ENCODE measurements around the gene ANKH.

ANKH gene

DNA sequence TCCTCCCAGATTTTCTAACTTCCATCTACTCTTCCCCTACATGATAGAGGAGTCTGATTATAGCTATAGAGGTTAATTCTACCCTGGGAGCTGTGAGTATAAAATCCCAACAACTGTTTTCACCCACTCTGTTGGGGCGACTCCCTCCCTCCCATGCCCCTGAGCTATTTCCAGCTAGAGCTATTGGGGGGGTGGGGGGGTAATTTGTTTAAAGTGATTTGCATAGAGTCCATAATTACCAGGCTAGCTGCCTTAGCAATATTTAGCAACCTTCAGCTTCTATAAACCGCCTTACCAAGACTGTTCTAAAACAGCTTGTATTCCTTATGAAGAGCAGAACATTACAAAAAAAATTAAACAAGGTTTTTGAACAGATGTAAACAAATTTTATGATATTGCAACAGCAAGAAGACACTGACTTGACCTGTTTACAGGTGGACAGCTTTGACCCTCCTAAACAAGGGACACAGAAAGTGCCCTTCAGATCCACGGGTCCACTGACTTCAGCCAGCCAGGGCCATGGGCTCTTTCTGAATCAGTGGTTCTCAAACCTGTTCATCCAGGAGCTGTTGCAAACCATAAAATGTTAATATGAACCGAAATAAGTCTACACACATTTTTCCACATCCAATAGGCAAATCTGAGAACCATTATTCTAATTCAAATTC is 108.9 kb downstream of the ANKH start:
- no peak for DNase-seq (ENCODE audit: extremely low read depth, low read depth)
- no peak overlapping the region for H3K4me3 ChIP-seq (replicated peaks; ENCODE audit: low read depth, low read length)
- TF ChIP-seq, protein P1, sequence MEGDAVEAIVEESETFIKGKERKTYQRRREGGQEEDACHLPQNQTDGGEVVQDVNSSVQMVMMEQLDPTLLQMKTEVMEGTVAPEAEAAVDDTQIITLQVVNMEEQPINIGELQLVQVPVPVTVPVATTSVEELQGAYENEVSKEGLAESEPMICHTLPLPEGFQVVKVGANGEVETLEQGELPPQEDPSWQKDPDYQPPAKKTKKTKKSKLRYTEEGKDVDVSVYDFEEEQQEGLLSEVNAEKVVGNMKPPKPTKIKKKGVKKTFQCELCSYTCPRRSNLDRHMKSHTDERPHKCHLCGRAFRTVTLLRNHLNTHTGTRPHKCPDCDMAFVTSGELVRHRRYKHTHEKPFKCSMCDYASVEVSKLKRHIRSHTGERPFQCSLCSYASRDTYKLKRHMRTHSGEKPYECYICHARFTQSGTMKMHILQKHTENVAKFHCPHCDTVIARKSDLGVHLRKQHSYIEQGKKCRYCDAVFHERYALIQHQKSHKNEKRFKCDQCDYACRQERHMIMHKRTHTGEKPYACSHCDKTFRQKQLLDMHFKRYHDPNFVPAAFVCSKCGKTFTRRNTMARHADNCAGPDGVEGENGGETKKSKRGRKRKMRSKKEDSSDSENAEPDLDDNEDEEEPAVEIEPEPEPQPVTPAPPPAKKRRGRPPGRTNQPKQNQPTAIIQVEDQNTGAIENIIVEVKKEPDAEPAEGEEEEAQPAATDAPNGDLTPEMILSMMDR (IDR thresholded peaks at IDR 0.05; ENCODE audit: low read depth, low read length, missing control alignments), result no peak

DNA sequence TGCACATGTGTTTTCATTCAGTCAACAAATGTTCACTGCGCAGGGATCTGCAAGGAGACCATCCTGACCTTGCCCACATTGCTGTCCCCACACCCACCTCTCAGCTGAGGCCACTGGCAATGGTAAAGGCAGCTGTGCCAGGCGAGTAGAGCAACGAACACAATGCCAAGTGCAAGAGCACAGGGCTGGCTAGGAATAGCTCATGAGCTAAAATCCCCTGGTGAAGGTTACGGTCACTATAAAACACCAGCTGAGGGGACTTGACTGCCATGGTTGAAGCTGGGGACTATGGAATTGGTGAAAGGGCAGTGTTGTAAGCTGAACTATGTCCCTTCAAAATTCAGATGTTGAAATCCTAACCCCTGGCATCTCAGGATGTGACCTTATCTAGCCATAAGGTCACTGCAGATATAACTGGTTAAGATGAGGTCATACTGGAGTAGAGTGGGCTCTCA is 111.0 kb downstream of the ANKH start:
- no peak for DNase-seq (ENCODE audit: extremely low read depth, low read depth)
- H3K4me3 ChIP-seq (replicated peaks; ENCODE audit: low read depth, low read length), result no peak overlapping the region
- TF ChIP-seq, protein P1 (IDR thresholded peaks at IDR 0.05; ENCODE audit: low read depth, low read length, missing control alignments), result no peak

DNA sequence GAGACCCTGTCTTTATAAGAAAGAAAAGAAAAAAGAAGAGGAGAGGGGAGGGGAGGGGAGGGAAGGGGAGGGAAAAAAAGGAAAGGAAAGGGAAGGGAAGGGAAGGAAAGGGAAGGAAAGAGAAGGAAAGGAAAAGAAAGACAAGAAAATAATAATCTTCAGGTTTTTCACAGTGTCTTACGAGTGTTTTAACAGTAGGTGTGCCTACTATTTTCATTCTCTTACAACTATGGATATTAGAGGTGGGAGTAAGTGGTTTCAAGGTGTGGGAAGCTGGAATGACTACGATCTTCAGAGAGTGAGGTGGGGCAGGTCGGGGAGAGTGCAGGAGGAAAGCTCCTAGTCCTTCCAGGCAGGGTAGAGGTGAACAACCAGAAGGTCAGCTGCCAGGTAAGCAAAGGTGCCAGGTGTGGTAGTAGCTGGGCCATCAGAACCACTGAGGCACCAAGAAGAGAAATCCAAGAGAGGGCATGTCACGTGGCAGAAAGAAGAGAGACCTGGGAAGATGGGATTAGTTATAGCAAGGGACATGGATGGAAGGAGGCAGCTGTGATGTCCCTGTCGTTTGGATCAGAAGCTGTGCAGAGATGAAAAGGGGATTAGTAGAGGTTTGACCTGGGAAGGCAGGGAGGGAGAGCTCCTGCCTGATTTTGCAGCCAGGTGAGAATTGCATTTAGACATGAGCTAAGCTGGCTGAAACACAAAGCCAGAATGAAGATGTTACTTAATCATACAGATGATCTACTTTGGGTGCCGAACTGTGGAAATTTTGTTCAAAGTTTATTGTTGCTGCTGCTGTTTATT is 111.6 kb downstream of the ANKH start:
- no peak overlapping the region for H3K4me3 ChIP-seq (replicated peaks; ENCODE audit: low read depth, low read length)
- TF ChIP-seq, protein P1 (IDR thresholded peaks at IDR 0.05; ENCODE audit: low read depth, low read length, missing control alignments), result no peak
- no peak for DNase-seq (ENCODE audit: extremely low read depth, low read depth)

DNA sequence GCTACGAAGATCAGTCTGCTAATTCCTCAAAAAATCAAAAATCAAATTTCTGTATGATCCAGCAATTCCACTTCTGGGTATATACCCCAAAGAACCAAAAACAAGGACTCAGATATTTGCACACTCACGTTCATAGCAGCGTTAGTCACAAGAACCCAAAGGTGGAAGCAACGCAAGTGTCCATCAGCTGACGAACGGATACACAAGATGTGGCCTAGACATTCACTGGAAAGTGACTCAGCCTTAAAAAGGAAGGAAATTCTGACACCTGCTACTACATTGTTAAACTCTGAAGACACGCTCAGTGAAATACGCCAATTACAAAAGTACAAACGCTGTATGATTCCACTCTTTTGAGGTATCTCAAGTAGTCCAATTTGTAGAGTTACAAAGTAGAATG is 113.7 kb downstream of the ANKH start:
- TF ChIP-seq, protein P1 (IDR thresholded peaks at IDR 0.05; ENCODE audit: low read depth, low read length, missing control alignments), result no peak
- no peak overlapping the region for H3K4me3 ChIP-seq (replicated peaks; ENCODE audit: low read depth, low read length)
- DNase-seq (ENCODE audit: extremely low read depth, low read depth), result no peak

DNA sequence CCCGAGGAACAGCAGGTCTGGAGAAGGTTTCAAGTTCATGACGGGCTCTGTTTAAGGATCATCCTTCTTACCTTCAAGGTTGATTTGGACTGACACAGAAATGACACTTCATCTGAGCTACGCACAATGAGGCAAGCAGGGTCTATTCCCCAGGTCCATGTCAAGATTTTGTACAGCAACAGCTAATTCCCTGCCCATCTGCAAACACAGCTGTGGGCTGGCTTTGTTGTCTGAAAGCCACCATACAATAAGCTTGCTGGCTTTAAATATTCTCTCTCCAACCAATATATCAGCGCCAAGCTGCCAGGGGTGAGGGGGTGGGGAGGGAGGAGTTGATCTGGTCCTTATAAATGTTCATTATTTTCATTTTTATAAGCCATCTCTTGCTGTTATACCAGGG is 115.1 kb downstream of the ANKH start:
- TF ChIP-seq, protein P1 (IDR thresholded peaks at IDR 0.05; ENCODE audit: low read depth, low read length, missing control alignments), result no peak
- no peak overlapping the region for H3K4me3 ChIP-seq (replicated peaks; ENCODE audit: low read depth, low read length)
- no peak for DNase-seq (ENCODE audit: extremely low read depth, low read depth)

DNA sequence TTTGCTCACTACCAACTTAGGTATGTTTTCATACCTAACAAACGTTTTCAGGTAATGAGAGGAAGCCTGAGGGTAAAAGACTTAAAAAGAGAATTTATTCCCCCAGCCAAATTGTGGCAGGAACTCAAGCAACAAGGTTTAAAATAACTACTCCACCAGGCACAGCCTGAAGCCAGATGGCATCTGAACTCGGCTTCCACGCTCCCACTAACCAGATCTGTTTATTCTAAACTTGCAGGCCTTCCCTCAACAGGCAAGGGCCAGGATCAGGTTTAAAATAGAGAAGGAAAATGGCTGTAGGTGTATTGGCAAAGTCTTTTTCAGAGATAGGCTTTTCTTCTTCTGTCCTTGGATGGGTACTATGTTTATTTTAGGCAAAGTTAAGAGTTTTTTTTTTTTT is 117.6 kb downstream of the ANKH start:
- TF ChIP-seq, protein P1 (IDR thresholded peaks at IDR 0.05; ENCODE audit: low read depth, low read length, missing control alignments), result no peak
- no peak overlapping the region for H3K4me3 ChIP-seq (replicated peaks; ENCODE audit: low read depth, low read length)
- no peak for DNase-seq (ENCODE audit: extremely low read depth, low read depth)

All from HFF-Myc (cell line).